IPS-15b (cell line): Measurements from ENCODE around the gene TRPM2.

ENCODE experiments used
- H3K27me3 ChIP-seq: one replicate; pipeline ENCODE4 v1.6.1; 2013; ENCODE audit warnings: low read length; ENCODE audit not compliant: control insufficient read depth, insufficient read depth
- H3K36me3 ChIP-seq: one replicate; pipeline ENCODE4 v1.6.1; 2013; ENCODE audit warnings: low read length; ENCODE audit not compliant: control insufficient read depth, insufficient read depth
- H3K4me1 ChIP-seq: one replicate; pipeline ENCODE4 v1.6.1; 2013; ENCODE audit warnings: mild to moderate bottlenecking, low read length; ENCODE audit not compliant: control insufficient read depth, insufficient read depth
- H3K4me3 ChIP-seq: one replicate; pipeline ENCODE4 v1.5.1; 2013; ENCODE audit warnings: low read depth, low read length
- H3K9ac ChIP-seq: one replicate; pipeline ENCODE4 v1.6.1; 2013; ENCODE audit warnings: low read depth, mild to moderate bottlenecking, low read length
- H3K9me3 ChIP-seq: one replicate; pipeline ENCODE4 v1.6.1; 2013; ENCODE audit warnings: mild to moderate bottlenecking, low read length; ENCODE audit not compliant: control insufficient read depth, insufficient read depth

The TRPM2 gene

DNA sequence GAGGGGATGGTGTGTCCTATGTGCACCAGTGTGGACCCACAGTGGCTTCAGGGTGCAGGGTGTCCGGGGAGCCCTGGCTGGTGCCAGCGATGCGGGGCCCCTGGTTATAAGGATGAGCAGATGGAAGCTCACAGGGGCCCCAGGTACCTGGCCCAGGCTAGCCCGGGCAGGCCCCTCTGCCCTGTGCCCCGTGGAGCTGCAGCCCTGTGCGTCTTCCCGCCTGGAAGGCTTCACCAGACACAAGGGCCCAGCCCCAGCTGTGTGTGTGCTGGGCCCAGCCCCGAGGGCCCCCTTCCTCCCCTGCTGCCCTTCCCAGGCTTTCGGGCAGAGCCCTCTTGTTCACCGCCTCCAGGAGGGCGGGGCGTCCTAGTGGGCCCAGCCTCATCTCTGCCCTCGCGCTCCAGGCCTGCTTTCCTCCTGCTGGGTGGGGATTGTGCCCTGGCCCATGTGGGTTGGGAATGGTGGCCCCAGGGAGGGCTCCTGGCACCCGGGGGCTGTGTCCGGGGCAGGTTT lies 37.7 kb upstream of the TRPM2 start:
- no peaks in the 10 kb centered on the region for H3K27me3 ChIP-seq
- no peak overlapping the region for H3K4me3 ChIP-seq
- H3K9ac ChIP-seq, result peak overlapping the region; percentile 24
- no peaks in the 10 kb centered on the region for H3K9me3 ChIP-seq
- no peaks in the 10 kb centered on the region for H3K4me1 ChIP-seq
- H3K36me3 ChIP-seq, result peaks cover 64% of the 10 kb centered on the region

DNA sequence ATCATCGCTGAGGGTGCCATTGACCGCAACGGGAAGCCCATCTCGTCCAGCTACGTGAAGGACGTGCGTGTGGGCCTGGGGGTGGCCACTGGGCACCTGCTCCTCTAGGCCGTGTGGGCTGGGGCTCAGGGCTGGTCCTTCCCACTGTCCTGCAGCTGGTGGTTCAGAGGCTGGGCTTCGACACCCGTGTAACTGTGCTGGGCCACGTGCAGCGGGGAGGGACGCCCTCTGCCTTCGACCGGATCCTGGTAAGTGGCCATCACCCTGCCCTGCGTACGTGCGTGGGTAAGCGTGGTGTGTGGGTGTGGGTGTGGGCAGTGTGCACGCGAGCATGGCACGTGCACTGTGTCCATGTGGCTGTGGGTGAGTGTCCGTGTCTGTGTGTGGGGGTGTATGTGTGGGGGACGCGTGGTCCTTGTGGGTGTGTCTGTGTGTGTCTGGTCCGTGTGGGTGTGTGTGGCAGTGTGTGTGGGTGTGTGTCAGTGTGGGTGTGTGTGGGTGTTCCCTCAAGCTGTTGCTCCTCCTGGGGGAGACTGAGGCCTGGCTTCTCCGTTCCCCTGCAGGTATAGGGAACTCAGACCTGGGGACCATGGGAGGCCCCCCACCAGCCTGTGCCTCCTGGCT lies 37.0 kb upstream of the TRPM2 start:
- H3K4me1 ChIP-seq, result no peaks in the 10 kb centered on the region
- H3K36me3 ChIP-seq, result peaks cover 59% of the 10 kb centered on the region
- no peaks in the 10 kb centered on the region for H3K27me3 ChIP-seq
- H3K9ac ChIP-seq, result no peak overlapping the region
- no peaks in the 10 kb centered on the region for H3K9me3 ChIP-seq
- no peak overlapping the region for H3K4me3 ChIP-seq

GRCh38 chr21:44317241-44317782 lies 36.1 kb upstream of the TRPM2 start:
- Histone ChIP-seq H3K27me3 (no peaks in the 10 kb centered on the region), H3K9ac (no peak overlapping the region), H3K9me3 (no peaks in the 10 kb centered on the region), H3K4me3 (no peak overlapping the region), H3K36me3 (peaks cover 60% of the 10 kb centered on the region), H3K4me1 (no peaks in the 10 kb centered on the region)

DNA sequence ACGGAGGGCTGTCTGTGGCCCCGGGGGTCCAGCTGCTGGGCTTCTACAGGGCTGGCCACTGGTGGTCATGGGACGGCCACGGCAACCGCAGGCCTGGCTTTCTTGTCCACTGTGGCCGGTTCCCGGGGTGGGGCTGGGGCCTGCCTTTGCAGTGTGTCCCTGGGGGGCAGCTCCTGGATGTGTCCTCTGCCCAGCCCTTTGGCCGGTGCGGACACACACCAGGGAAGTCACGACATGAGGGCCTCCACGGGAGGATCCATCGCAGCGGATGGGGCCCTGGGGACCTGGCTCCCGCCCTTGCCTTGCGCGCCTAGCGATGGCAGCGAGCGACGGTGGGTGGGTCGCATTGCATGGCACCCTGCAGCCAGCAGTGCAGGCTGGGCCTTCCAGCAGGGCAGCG lies 35.5 kb upstream of the TRPM2 start:
- no peaks in the 10 kb centered on the region for H3K4me1 ChIP-seq
- no peaks in the 10 kb centered on the region for H3K9me3 ChIP-seq
- H3K27me3 ChIP-seq, result no peaks in the 10 kb centered on the region
- H3K9ac ChIP-seq, result no peak overlapping the region
- peaks cover 60% of the 10 kb centered on the region for H3K36me3 ChIP-seq
- H3K4me3 ChIP-seq, result no peak overlapping the region

GRCh38 chr21:44318489-44319285 lies 34.7 kb upstream of the TRPM2 start:
- Histone ChIP-seq H3K36me3 (peaks cover 58% of the 10 kb centered on the region), H3K9me3 (no peaks in the 10 kb centered on the region), H3K27me3 (no peaks in the 10 kb centered on the region), H3K4me3 (no peak overlapping the region), H3K9ac (no peak overlapping the region), H3K4me1 (no peaks in the 10 kb centered on the region)

DNA sequence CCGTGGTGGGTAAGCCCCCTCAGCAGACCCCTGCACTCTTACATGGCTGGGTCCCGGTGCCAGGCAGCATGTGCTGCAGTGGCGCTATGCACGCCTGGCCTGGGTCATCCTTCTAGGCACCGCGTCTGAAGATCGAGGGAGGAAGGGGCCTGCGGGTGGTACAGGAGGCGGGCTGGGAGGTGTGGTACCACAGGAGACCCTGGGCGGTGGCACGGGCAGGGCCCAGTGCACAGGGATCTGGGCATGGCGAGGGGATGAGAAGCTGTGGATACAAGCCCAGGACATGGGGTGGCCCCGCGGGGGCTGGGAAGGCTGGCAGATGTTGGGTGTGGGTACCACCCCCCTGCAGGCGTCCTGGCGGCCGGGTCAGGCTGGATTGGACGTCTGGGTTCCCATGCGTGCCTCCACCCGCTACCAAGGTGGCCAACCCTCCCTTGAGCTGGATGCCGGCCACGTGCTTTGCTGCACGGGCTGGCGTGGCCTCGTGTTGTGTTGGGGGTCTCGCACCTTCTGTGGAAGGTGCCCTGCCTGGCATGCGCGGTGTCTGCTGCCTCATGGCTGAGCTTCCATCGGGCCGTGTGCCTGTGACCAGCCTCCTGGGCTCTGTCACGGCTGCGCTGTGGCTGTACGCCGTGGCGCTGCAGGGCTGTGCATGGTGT lies 33.9 kb upstream of the TRPM2 start:
- H3K36me3 ChIP-seq, result peaks cover 59% of the 10 kb centered on the region

DNA sequence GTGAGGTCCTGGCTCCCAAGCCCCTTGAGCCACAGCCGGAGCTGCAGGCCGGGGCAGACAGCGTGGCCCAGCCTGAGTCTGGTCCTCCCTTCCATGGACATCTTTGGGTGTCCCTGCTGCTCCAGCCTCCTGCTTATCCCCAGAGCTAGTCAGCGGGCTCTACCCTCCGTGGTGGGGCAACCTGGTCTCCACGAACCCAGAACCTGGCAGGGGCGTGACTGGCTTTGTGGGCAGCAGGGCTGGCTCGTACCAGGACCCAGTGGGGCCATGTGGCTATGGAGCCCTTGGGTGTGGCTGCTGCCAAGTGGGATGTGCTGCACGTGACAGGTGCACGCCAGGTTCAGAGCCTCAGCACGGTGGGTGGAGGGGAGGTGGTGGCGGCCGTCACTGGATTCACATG lies 32.6 kb upstream of the TRPM2 start:
- H3K4me1 ChIP-seq, result no peaks in the 10 kb centered on the region

More for the DNA sequence above, 33.9 kb upstream of the TRPM2 start:
- no peaks in the 10 kb centered on the region for H3K4me1 ChIP-seq
- H3K4me3 ChIP-seq, result no peak overlapping the region
- H3K9ac ChIP-seq, result no peak overlapping the region
- no peaks in the 10 kb centered on the region for H3K9me3 ChIP-seq
- H3K27me3 ChIP-seq, result no peaks in the 10 kb centered on the region

DNA sequence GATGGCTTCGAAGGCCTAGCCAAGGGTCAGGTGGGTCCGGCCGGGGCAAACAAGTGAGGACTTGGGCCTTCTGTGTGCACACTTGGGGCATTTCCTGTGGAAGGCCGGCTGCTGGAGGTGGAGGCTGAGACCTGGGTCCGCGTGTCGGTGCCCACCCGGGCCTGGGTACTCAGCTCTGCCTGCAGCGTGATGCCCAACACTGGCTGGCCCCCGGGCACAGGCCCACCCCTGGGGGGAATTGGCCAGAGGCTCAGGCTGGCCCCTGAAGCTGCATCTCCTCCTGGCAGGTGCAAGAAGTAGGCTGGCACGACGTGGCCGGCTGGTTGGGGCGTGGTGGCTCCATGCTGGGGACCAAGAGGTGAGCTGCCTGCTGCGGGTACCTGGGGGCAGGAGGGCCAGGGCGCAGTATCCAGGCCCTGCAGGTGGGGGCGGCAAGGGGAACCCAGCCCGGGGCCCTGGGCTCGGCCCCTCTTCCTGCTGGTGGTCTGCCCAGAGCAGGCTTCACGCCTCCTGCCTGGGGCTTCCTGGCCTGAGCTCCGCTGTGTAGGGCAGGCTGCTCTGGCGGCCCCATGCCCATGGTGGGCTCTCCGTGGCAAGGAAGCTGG lies 31.5 kb upstream of the TRPM2 start:
- Histone ChIP-seq H3K9me3 (no peaks in the 10 kb centered on the region), H3K36me3 (peaks cover 56% of the 10 kb centered on the region), H3K9ac (no peak overlapping the region), H3K4me1 (no peaks in the 10 kb centered on the region), H3K4me3 (no peak overlapping the region), H3K27me3 (no peaks in the 10 kb centered on the region)

More for the DNA sequence above, 32.6 kb upstream of the TRPM2 start:
- Histone ChIP-seq H3K9me3 (no peaks in the 10 kb centered on the region), H3K9ac (no peak overlapping the region), H3K27me3 (no peaks in the 10 kb centered on the region), H3K4me3 (no peak overlapping the region), H3K36me3 (peaks cover 56% of the 10 kb centered on the region)

GRCh38 chr21:44322621-44323325 lies 30.6 kb upstream of the TRPM2 start:
- H3K36me3 ChIP-seq, result peaks cover 51% of the 10 kb centered on the region
- no peak overlapping the region for H3K4me3 ChIP-seq

GRCh38 chr21:44323591-44323990 lies 29.8 kb upstream of the TRPM2 start:
- Histone ChIP-seq H3K36me3 (peaks cover 54% of the 10 kb centered on the region), H3K4me3 (no peak overlapping the region), H3K9me3 (no peaks in the 10 kb centered on the region), H3K9ac (no peak overlapping the region), H3K4me1 (no peaks in the 10 kb centered on the region), H3K27me3 (no peaks in the 10 kb centered on the region)

More at GRCh38 chr21:44322621-44323325, 30.6 kb upstream of the TRPM2 start:
- no peaks in the 10 kb centered on the region for H3K27me3 ChIP-seq
- H3K9ac ChIP-seq, result no peak overlapping the region
- H3K4me1 ChIP-seq, result no peaks in the 10 kb centered on the region
- H3K9me3 ChIP-seq, result no peaks in the 10 kb centered on the region
